ENCODE data around the gene CWC15.
"Not testable (repeated sequence)": the region's sequence is repeated elsewhere in the genome, so short reads cannot be mapped to it uniquely, and the experiment has no call there.

CWC15 gene

DNA sequence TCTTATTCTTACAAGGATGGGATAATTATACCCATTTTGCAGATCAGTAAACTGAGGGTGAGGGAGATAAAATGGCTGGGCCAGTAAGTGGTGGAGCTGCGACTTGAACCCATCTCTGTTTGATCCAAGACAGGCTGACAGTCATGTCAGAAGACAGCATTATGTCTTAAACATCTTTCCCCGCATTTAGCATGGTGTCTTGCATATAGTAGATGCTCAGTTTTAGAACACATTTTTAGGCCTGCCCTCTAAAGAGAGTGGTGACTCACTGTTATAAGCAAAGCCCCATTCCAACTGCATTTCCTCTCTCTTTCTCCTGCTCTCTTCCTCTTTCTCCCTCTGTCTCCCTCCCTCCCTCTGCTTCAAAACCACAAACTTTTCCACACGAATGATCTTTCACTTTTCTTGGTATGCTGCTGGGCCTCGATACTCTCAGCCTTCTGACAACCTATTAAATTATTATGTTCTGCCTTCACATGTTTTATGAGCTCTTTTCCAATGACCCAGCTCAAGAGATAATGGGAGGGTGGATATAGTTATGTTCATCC lies 25.2 kb downstream of the CWC15 start:
- DNase-seq = peak in 1 of 2 donors; percentile 16

DNA sequence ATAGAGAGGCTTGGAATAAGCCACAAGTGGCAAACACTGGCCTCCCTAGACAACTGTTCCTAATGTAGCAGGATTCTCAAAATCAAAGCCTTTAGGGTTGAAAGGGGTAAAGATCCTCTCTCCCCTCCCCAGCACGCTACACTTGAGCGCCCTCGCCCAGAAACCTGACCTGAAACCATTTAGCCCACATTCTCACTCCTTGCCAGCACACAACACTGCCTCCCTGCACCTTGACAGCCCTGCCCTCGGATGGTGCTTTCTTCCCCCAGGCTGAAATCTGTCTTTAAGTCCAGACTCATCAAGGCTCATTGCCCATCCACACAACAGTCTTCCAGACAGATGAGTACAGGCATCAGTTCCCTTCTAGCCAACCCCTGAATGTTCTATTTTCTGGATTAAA lies 26.5 kb downstream of the CWC15 start:
- no peak for DNase-seq

DNA sequence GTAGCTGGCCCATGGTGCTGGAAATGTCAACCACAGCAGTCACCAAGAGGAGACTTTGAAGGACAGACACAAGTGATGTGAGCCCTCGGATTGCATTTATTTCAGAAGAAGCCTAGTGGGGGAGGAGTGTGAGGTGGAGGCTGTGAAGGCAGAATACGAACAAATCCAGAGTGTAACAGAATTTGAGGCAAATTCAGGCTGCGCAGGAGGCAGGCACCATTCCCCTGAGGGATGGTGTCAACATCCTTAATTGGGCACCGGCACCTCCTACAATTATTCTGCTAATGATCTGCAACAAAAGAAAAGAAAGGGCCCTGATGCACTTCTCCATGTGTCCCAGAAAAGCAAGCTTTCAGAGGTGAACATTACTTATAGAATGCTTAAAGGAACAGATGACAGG lies 32.2 kb downstream of the CWC15 start:
- DNase-seq = no peak

DNA sequence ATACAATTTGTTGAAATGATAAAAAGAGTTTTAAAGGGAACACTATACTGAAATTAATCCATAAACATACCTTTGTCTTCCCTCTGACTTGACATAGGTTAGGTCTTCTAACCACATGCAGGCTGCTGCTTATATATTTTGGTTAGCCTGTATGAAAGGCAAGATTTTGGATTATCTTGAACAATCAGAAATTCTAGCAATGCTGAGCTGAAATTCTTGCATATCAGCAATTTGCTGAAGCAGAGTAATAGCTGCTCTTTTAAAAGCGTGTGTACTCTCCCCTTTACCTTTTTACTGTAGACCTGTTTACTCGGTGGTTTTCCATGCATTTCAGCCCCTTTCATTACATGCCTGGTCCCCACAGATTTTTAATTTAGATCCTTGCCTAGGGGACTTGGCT lies 34.0 kb downstream of the CWC15 start:
- DNase-seq = no peak

DNA sequence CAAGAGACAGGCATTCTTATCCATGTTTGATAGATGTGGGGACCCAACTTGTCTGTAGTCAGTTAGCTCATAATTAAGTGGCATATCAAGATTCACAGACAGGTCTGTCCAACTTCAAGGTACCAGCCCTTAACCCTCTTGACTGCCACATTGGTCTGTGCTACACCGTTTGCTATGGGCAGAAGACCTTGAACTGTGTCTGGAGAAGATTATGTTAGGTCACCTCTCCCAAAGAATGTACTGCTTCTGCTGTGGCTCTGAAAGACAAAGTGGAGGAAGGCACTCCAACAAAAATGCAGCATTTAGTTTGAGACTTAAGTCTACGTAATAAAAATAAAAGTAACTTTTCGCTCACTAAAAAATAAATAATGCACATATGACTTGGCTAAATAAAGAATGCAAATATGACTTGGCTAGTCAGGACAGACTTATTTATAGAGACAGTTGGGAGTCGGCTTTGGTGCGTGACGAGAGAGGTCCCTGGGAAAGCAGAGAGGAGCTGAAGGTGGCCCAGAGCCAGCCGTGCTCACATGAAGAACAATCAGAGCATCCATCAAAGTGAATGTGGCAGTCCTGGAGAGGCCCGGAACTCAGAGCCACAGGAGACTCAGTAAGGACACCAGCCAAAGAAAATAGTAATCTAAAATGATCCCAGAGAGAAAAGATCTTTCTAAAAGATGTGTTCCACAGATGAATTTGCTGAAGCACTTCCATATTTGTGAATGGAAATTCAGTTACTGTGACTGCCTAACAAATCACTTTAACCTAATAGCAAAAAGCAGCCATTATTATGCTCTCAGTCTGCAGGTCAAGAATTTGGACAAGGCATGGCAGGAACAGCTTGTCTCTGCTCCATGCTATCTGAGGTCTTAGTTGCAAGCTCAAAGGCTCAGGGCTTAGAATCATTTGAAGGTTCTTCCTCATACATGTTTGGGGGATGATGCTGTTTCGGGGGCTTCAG lies 35.0 kb downstream of the CWC15 start:
- DNase-seq = no peak

DNA sequence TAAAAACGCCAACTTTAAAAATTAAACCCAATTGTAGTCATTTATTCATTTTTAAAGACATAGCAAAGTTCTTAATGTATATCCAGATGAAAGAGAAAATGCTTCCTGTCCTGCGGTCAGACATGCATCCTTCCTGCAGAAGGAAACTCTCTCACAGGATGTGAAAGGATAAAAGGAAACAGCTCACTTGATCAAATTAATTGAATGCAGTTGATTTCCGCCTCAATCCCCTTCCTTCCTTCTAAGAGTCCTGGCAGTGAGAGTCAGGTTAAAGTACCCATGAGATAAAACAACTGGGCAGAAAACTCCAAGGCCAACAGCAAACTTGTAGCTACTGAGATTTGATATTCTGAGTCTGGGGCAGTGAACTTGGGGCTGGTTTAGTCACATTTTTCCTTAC lies 38.5 kb downstream of the CWC15 start:
- no peak for DNase-seq

DNA sequence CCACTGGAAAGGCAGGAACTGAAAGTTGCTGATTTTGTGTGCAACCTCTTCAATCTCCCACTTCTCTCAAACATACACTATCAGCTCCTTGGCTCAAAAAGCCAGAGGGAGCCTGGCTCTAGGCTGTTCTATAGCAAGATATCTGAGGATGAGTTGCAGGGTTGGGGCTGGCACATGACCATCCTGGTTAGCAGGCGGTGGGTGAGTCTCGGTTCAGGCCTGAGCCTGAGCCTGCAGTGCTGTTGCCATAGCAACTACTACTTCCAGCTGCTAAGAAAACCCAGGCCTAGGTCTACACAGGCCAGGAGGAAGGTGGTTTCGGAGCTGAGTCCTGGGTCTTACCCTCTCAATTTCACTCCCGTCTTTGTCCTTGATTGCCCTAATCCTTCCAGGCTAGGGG lies 39.0 kb downstream of the CWC15 start:
- no peak for DNase-seq

DNA sequence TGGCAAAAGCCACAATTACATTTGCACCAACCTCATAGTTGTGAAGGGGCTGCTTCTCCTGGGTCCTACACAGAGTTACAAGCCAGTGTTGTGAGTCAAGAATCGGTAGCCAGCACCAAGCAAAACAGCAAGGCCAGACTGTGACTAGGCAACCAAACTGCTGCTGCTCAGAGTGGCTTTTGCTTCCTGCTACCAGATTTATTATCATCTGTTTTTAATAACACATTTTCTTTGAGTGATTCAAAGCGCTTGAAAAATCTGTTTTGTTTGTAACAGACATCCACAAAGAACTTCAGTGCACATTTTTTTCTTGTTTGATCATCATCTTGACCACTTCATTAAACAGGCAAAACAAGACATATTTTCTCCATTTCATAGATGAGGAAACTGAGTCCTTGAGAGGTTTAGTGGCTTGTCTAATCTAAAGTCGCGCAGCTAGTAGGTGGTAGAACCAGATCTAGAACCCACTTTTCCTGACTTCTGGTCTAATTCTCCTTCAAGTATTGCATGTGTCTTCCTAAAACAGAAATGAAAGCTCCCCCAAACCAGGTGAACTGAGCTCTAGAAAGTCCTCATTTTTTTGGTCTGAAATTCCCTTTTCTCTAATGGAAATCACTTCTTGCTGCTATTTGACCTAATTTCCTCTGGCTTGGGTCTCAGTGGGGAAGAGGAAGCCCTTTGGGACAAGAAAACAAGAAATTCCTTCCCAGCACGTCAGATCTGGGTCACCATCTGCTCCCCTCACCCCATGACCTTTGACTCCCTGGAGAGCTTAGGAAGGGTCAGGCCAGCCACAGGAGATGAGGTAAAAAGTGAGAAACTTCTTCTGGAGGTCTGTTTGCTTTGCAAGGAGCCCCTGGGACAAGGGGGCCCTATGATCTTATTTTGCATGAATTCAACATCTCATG lies 39.9 kb downstream of the CWC15 start:
- no peak for DNase-seq

DNA sequence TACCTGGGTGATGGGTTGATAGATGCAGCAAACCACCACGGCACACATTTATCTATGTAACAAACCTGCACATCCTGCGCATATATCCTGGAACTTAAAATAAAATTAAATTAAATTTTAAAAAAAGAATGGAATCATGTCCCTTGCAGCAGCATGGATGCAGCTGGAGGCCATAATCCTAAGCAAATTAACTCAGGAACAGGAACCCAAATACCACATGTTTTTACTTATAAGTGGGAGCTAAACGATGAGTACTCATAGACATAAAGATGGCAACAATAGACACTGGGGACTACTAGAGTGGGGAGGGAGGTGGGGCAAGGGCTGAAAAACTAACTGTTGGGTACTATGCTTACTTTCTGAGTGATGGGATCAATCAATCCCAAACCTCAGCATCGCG lies 40.9 kb downstream of the CWC15 start:
- DNase-seq = no peak

DNA sequence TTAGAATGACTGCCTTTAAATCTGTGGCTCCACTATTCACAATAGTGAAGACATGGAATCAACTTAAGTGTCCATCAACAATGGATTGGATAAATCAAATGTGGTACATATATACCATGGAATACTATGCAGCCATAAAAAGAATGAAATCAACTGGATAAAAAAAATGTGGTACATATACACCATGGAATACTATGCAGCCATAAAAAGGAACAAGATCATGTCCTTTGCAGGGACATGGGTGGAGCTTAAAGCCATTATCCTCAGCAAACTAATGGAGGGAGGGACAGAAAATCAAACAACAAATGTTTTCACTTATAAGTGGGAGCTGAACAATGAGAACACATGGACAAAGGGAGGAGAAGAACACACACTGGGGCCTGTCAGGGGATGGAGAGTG lies 41.3 kb downstream of the CWC15 start:
- not testable (repeated sequence) for DNase-seq

DNA sequence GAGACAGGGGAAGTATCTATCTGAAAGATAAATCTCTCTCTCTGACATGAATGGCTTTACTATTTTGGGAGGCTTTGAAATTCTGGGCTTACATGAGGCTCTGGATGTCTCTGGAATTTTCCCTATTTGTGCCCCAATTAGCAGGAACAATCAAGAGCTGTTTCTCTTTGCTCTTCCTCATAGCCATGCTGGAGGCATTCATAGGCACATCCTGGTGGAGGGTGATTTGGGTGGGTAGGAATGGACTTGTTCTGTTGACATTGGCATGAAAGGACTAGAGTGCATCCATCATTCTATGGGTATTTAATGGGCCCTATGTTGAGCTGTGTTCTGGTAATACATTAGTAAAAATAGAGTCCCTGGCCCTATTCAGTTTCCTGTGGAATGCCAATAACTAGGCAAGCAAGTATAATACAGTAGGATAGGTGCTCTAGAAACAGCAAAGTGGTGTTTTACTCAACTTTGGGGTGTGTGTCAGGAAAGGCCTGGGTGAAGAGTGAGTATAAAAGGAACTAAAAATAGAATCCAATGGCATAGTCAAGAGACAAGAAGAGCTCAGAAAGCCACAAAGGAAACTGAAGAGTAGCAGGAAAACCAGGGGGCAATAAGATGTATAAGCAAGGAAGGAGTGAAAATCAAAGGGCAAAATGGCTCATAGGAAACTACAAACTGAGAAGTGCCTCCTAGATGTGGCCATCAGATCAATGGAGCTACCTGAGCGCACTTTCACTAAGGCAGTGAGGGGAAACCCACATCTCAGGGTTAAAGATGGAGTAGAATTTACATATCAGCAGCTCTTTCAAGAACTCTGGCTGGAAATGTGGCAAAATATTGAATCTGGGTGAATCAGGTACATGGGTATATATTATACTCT lies 45.0 kb downstream of the CWC15 start:
- no peak for DNase-seq

DNA sequence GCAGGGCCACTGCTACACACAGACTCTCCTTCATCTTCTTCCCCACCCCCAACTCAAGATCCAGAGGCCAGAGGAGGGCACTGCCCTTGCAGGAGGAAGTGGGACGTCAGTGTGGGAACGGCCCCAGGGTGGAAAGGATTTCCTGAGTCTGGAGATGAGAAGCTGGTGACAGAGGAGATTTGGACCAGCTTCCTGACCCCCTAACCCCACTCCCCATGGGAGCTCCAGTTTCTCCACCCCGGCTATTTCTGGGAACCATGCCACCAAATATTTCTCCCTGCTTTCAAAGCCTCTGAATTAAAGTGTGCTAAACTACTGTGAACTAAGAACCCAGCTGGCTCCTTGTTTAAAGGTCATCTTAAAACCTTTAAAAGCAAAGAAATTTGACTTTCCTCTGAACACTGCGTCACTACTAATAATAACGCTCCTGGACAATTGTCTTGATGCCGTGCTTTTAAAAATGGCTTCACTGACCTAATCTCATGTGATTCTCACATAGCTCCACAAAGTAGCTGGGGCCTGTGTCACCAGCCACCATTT lies 46.6 kb downstream of the CWC15 start:
- peak in 1 of 2 donors; percentile 4 for DNase-seq

DNA sequence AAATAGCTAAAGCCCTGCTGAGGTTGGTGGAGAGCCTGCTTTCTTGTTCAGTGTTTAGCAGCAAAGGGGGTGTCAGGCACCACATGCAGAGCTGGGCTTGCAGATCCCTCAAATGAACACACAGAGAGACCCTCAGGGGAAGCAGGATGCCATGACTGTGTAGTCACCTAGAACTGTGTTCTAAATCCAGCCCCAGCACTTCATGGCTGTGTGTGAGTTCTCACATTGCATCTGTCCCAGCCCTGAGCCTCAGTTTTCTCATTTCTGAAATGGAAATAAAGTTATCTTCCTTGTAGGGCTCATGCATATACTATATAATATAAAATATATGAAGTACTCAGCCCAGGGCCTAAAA lies 47.1 kb downstream of the CWC15 start:
- no peak for DNase-seq

DNA sequence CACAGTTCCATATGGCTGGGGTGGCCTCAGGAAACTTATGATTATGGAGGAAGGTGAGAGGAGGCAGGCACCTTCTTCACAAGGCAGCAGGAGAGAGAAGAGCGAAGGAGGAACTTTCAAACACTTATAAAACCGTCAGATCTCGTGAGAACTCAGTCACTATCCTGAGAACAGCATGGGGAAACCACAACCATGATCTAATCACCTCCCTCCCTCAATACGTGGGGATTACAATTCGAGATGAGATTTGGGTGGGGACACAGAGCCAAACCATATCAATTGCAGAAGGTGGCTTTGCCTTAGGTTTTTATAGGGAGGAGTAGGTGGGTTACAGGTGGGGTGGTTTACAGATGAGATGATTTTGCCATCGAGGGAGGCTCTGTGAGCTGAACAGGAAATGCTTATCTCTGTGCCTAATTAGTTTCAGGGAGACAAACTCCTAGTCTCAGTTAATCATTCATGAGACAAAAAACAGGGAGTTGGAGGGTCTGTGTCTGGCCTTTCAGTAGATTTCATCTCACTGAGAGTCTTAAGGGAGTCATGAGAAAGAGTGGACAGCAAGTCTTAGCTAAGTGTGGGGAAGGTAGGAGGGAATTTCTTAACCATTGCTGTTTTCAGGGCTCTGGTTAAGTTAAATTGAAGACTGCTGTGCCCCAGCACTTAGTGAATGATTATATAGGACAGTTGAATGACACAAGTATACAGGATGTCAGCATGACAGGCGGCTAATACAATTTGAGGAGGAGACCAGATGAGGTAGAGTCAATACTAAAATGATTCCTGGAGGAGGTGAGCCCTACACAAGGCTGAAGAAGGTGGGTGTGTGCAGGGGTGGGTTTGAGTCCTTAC lies 47.7 kb downstream of the CWC15 start:
- DNase-seq = no peak

DNA sequence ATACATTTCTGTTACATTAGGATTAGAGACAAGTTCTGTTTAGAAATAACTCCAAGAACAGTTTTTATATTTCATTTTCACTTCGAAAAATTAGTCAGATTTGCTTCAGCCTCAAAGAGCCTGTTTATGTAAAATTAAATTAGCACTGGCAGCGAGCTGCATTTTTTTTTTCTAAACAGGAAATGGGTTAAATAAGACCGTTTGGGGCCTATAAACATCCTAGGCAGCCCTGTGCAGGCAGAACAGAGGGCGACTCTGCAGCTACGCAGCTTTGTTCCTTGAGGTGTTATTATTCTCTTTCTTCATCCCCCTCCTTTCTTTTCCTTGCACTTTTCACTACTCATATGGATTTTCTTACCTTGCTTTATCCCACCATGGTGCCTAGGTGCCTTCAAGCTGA lies 48.7 kb downstream of the CWC15 start:
- DNase-seq = no peak

DNA sequence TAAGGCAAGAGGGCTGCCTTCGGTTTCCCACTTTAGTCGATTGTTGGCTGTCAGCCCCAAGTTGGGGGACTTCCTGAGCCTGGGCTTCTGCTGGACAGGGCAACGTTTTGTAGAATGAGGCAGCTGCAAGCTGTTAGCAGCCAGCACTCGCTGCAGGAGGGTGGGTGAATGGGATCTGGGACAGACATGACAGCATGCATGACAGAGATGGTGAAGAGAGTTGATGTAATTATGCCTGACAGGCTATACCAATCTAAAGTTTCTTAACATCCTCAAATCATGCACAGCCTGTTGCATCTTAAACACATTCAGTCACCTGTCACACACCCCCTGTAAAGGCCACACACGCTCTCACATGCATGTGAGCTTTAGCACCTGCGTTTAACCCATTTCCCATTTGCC lies 49.2 kb downstream of the CWC15 start:
- no peak for DNase-seq

DNA sequence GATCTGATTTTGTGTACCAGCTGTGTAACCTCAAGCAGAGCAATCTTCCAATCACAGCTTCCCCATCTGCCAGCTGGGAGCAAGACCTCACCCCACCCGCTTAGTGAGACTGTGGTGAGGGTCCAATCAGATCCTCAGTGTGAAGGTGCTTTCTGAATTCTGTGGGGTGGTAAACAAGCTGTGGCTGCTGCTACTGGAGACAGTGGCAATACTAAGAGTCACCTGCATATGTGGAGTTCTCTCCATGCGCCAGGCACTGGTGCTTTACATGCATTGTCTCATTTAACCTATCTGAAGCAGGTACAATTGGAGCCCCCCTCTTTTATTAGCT lies 50.4 kb downstream of the CWC15 start:
- DNase-seq = no peak

DNA sequence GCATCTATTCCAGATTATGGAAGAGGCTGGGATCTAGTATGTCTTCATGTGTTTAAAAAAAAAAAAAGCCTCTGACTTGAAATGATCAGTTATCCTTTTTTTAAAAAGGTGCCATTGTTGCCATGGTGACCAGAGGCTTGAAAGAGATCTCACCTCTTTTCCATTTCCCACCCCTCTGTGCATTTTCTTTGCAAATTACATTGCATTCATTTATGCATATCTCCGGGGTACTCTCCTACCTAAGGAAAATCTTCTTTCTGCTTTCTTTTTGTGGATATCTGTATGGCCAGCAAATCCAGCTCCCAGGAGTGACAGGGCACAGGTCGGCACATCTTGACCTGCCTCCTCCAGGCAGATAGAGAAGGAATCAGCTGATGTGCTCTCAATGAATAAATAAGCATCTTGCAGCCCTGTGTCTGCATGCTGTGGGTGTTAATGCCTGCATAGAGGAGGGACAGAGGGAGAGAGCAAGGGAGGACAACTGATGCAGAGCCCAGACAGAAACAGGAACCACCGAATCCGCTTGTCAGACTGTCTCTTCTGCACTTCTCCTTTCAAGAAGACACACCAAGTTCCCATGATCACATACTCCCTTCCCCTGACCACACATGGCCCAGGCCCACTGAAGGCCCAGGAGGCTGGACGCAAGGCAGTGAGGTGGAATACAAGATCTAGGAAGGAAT lies 50.9 kb downstream of the CWC15 start:
- peak; percentile 30 to 38 for DNase-seq

DNA sequence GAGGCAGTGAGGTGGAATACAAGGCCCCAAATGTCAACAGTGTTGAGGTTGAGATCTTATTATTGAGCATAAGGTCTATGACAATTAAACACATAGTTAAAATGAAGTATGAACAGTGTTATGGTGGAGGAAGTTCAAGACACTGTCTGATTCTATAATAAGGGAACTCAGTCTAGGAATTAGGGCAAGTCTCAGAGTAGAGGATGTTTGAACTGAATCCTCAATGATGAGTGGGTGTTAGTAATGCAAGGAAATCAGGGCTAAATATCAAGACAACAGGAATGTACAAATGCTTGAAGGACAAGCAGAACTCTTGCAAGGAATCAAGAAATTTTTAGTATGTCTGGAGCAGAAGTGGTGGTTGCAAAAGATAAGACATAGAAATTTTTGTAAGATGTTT lies 53.0 kb downstream of the CWC15 start:
- DNase-seq = peak in 1 of 2 donors; percentile 13

DNA sequence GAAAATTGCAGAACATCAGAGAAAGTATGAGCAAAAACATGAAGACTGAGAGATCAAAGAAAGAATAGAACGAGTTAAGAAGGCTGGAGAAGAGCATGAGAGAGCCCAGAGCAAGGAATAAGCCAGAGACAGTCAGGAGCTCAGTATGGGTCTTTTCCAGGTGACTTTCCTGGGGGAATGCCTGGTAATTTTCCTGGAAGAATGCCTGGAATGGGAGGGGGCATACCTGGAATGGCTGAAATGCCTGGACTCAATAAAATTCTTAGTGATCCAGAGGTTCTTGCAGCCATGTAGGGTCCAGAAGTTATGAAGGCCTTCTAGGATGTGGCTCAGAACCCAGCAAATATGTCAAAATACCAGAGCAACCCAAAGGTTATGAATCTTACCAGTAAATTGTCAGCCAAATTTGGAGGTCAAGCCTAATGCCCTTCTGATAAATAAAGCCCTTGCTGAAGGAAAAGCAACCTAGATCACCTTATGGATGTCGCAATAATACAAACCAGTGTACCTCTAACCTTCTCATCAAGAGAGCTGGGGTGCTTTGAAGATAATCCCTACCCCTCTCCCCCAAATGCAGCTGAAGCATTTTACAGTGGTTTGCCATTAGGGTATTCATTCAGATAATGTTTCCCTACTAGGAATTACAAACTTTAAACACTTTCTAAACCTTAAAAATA lies 59.5 kb downstream of the CWC15 start:
- not testable (repeated sequence) for DNase-seq
